Esophagus muscularis mucosa (tissue), 3 donors: ENCODE data around the gene FILIP1L.

Source experiments
- POLR2A ChIP-seq: fragments of 450-650 bp; IDR thresholded peaks from one replicate; pipeline ENCODE4 v1.6.1; 2017; ENCODE audit warnings: antibody characterized with exemption, moderate library complexity, mild to moderate bottlenecking, low read depth
- TF ChIP-seq, protein P1 (sequence below), 3 experiments: fragments of 200-600 bp in 2 of 3; fragments of 450-650 bp in 1 of 3; sonication (generic) in 2 of 3; IDR thresholded peaks; one replicate each; pipeline ENCODE4 v1.5.1; 2017 to 2019; ENCODE audit warnings: antibody characterized with exemption in 3 of 3, mild to moderate bottlenecking in 2 of 3, moderate library complexity in 1 of 3

DNA sequence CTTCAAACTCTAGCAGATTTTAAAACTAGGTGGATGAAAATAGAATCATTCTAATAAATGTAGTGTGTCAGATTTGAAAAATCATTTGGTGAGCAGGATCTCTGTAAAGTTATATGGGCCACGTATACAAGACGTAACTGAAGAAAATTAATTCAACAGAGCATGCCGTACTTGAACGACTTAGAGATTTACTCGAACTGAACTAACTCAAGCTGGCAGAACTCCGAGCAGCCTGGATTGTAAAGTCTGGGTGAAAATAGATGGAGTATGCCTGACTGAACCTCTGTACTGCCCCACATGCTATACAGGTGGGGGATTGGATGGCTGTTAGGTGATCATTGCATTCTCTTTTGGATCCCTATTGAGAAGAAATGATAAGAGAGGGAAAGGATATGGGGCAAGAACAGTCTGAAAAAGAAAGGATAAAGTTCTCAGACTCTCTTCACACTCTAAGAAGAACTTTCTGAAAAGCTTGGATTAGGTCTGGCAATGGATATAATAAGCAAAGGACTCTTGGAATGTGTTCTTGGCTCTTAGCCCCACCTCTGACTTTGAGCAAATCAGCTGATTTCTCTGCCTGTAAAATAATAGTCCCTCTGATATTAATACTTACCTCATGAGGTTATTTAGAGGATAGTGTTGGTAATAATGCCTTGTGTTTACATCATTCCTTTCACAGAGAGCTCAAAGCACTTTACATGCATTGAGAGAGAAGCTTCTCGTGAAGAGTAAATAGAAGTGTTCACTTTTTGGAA is 147.5 kb downstream of the FILIP1L start:
- TF ChIP-seq, protein P1, sequence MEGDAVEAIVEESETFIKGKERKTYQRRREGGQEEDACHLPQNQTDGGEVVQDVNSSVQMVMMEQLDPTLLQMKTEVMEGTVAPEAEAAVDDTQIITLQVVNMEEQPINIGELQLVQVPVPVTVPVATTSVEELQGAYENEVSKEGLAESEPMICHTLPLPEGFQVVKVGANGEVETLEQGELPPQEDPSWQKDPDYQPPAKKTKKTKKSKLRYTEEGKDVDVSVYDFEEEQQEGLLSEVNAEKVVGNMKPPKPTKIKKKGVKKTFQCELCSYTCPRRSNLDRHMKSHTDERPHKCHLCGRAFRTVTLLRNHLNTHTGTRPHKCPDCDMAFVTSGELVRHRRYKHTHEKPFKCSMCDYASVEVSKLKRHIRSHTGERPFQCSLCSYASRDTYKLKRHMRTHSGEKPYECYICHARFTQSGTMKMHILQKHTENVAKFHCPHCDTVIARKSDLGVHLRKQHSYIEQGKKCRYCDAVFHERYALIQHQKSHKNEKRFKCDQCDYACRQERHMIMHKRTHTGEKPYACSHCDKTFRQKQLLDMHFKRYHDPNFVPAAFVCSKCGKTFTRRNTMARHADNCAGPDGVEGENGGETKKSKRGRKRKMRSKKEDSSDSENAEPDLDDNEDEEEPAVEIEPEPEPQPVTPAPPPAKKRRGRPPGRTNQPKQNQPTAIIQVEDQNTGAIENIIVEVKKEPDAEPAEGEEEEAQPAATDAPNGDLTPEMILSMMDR (IDR thresholded peaks at IDR 0.05): no peak
- no peak for TF ChIP-seq POLR2A
